Measurements from ENCODE around the gene KHNYN.

GRCh38 chr14:24475261-24475660 is 45.5 kb downstream of the KHNYN start:
- TF ChIP-seq, protein P1, sequence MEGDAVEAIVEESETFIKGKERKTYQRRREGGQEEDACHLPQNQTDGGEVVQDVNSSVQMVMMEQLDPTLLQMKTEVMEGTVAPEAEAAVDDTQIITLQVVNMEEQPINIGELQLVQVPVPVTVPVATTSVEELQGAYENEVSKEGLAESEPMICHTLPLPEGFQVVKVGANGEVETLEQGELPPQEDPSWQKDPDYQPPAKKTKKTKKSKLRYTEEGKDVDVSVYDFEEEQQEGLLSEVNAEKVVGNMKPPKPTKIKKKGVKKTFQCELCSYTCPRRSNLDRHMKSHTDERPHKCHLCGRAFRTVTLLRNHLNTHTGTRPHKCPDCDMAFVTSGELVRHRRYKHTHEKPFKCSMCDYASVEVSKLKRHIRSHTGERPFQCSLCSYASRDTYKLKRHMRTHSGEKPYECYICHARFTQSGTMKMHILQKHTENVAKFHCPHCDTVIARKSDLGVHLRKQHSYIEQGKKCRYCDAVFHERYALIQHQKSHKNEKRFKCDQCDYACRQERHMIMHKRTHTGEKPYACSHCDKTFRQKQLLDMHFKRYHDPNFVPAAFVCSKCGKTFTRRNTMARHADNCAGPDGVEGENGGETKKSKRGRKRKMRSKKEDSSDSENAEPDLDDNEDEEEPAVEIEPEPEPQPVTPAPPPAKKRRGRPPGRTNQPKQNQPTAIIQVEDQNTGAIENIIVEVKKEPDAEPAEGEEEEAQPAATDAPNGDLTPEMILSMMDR (conservative IDR thresholded peaks at IDR 0.05; ENCODE audit: low read length) = no peak
- no peak for TF ChIP-seq EZH2phosphoT487 (IDR thresholded peaks at IDR 0.05; ENCODE audit: borderline replicate concordance)
